Measurements from ENCODE around the gene AGPS.

Gene AGPS

DNA sequence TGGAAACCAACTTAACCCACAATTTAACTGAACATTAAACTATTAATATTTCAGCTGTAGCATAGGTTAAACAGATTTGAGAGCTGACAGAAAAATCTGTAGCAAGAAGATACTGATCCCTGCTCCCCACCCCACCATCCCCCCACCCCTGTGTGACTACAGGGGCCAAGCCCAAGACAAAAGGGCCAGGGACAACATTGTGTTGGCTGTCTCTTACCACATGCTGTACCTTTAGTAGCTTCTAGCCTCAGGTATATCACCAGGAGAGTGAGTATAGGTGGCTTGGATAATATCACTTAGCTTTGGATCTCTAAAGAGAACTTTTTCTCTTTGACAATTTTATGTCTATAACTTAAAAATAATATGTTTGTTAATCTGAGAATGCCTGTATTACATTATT, 140.7 kb downstream of the AGPS start:
- Histone ChIP-seq H3K4me3 (replicated peaks; ENCODE audit: insufficient read depth, low read length) (no peak overlapping the region), H3K27me3 (ENCODE audit: insufficient read depth, poor library complexity, severe bottlenecking) (no peaks in the 10 kb centered on the region), H3K27ac (replicated peaks) (no peak overlapping the region)
- no peak for TF ChIP-seq REST (IDR thresholded peaks at IDR 0.05; ENCODE audit: insufficient replicate concordance, low read depth)
- no peak for TF ChIP-seq POLR2AphosphoS5 (IDR thresholded peaks at IDR 0.05; ENCODE audit: low read depth)
- no peak for TF ChIP-seq GABPA (IDR thresholded peaks at IDR 0.05; ENCODE audit: low read depth)
- no peak for TF ChIP-seq SPI1 (IDR thresholded peaks at IDR 0.05; ENCODE audit: borderline replicate concordance, low read depth)
- TF ChIP-seq, protein P1, sequence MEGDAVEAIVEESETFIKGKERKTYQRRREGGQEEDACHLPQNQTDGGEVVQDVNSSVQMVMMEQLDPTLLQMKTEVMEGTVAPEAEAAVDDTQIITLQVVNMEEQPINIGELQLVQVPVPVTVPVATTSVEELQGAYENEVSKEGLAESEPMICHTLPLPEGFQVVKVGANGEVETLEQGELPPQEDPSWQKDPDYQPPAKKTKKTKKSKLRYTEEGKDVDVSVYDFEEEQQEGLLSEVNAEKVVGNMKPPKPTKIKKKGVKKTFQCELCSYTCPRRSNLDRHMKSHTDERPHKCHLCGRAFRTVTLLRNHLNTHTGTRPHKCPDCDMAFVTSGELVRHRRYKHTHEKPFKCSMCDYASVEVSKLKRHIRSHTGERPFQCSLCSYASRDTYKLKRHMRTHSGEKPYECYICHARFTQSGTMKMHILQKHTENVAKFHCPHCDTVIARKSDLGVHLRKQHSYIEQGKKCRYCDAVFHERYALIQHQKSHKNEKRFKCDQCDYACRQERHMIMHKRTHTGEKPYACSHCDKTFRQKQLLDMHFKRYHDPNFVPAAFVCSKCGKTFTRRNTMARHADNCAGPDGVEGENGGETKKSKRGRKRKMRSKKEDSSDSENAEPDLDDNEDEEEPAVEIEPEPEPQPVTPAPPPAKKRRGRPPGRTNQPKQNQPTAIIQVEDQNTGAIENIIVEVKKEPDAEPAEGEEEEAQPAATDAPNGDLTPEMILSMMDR (IDR thresholded peaks at IDR 0.05; ENCODE audit: insufficient read depth, low read length) = no peak
- DNase-seq (ENCODE audit: low read depth in 1 of 2, low spot score in 1 of 2) = no peak

DNA sequence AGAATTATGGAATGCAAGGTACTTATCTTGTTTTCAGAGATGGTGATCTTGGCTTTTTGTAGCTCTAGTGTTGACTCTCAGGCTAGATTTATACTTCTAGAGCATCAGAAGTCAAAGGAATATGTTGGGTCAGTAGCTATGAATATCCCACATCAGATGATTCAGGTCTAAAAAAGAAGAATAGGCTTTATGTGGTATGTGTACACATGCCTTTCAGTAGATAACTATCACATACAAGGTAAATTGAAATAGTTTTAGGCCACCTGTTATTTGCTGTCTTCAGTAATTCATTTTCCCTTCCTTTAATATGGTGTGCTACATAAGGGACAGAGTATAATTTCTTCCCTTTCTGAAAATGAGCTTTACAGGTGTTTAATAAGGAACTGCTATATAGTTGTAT, 142.4 kb downstream of the AGPS start:
- TF ChIP-seq, protein P1 (IDR thresholded peaks at IDR 0.05; ENCODE audit: insufficient read depth, low read length) = no peak
- TF ChIP-seq POLR2AphosphoS5 (IDR thresholded peaks at IDR 0.05; ENCODE audit: low read depth) (no peak), REST (IDR thresholded peaks at IDR 0.05; ENCODE audit: insufficient replicate concordance, low read depth) (no peak), SPI1 (IDR thresholded peaks at IDR 0.05; ENCODE audit: borderline replicate concordance, low read depth) (no peak)
- no peak for DNase-seq (ENCODE audit: low read depth in 1 of 2, low spot score in 1 of 2)

GRCh38 chr2:177535958-177536504, 143.5 kb downstream of the AGPS start:
- Histone ChIP-seq H3K27me3 (ENCODE audit: insufficient read depth, poor library complexity, severe bottlenecking) (no peaks in the 10 kb centered on the region), H3K4me3 (replicated peaks; ENCODE audit: insufficient read depth, low read length) (no peak overlapping the region), H3K27ac (replicated peaks) (no peak overlapping the region)
- no peak for TF ChIP-seq REST (IDR thresholded peaks at IDR 0.05; ENCODE audit: insufficient replicate concordance, low read depth)
- no peak for TF ChIP-seq GABPA (IDR thresholded peaks at IDR 0.05; ENCODE audit: low read depth)
- TF ChIP-seq, protein P1 (IDR thresholded peaks at IDR 0.05; ENCODE audit: insufficient read depth, low read length) = no peak
- no peak for TF ChIP-seq POLR2AphosphoS5 (IDR thresholded peaks at IDR 0.05; ENCODE audit: low read depth)
- no peak for TF ChIP-seq SPI1 (IDR thresholded peaks at IDR 0.05; ENCODE audit: borderline replicate concordance, low read depth)
- DNase-seq (ENCODE audit: low read depth in 1 of 2, low spot score in 1 of 2) = no peak

More for the DNA sequence above, 142.4 kb downstream of the AGPS start:
- no peak overlapping the region for H3K27ac ChIP-seq (replicated peaks)
- no peaks in the 10 kb centered on the region for H3K27me3 ChIP-seq (ENCODE audit: insufficient read depth, poor library complexity, severe bottlenecking)
- H3K4me3 ChIP-seq (replicated peaks; ENCODE audit: insufficient read depth, low read length) = no peak overlapping the region
